HFFc6 (cell line): ENCODE results near the gene GPATCH2. TPM values are rescaled to one million over a fixed set of nuclear protein-coding genes. Genes with fewer than 3 reads are reported as not detected.

ENCODE experiments used
- DNase-seq: peaks from one replicate; pipeline ENCODE4 v3.0.0-alpha.2; 2018
- H3K27ac Mint-ChIP-seq: 2 replicates; pipeline ENCODE4 v1.8.0; 2020; ENCODE audit warnings: mild to moderate bottlenecking, mixed read lengths
- H3K27me3 Mint-ChIP-seq: 2 replicates; pipeline ENCODE4 v1.8.0; 2021; ENCODE audit warnings: mild to moderate bottlenecking, moderate library complexity, mixed read lengths; ENCODE audit not compliant: insufficient read depth
- H3K36me3 Mint-ChIP-seq: 2 replicates; pipeline ENCODE4 v1.8.0; 2021; ENCODE audit warnings: low read depth, mixed read lengths
- H3K4me1 Mint-ChIP-seq: 2 replicates; pipeline ENCODE4 v1.8.0; 2020; ENCODE audit warnings: low read depth, mixed read lengths
- H3K4me3 Mint-ChIP-seq: 2 replicates; pipeline ENCODE4 v1.8.0; 2020; ENCODE audit warnings: mild to moderate bottlenecking, moderate library complexity, mixed read lengths
- H3K9me3 Mint-ChIP-seq: 2 replicates; pipeline ENCODE4 v1.8.0; 2020; ENCODE audit warnings: mild to moderate bottlenecking, mixed read lengths
- CTCF ChIP-seq: fragments of 200-600 bp; sonication (generic); IDR thresholded peaks from 2 replicates; pipeline ENCODE4 v1.5.0; 2021; ENCODE audit warnings: antibody characterized with exemption, mild to moderate bottlenecking
- long read RNA-seq: library from polyadenylated mRNA; unstranded; transcript quantifications from one replicate; pipeline ENCODE4 v2.0.0, GENCODE V29; 2019
- total RNA-seq, 6 experiments: library from RNA; stranded (reverse); fragmentation: NEBNext Ultra II Directional; extraction: Animal tissue kit (Norgen Biotek cat#: 25700); gene quantifications; 2 replicates in 1 of 6; 3 replicates in 5 of 6; pipeline ENCODE4 v1.2.3, GENCODE V29; 2021

GPATCH2 gene
- total RNA-seq = 10 to 100 TPM in 3 of 6 experiments, 1 to 10 TPM in 3; 8.1 to 11.5 (median 9.8) TPM
- long read RNA-seq, partial matches to known transcripts = 6 of 12 reads
- long read RNA-seq, other reads (novel, unspliced or antisense) = 3 of 12 reads

DNA sequence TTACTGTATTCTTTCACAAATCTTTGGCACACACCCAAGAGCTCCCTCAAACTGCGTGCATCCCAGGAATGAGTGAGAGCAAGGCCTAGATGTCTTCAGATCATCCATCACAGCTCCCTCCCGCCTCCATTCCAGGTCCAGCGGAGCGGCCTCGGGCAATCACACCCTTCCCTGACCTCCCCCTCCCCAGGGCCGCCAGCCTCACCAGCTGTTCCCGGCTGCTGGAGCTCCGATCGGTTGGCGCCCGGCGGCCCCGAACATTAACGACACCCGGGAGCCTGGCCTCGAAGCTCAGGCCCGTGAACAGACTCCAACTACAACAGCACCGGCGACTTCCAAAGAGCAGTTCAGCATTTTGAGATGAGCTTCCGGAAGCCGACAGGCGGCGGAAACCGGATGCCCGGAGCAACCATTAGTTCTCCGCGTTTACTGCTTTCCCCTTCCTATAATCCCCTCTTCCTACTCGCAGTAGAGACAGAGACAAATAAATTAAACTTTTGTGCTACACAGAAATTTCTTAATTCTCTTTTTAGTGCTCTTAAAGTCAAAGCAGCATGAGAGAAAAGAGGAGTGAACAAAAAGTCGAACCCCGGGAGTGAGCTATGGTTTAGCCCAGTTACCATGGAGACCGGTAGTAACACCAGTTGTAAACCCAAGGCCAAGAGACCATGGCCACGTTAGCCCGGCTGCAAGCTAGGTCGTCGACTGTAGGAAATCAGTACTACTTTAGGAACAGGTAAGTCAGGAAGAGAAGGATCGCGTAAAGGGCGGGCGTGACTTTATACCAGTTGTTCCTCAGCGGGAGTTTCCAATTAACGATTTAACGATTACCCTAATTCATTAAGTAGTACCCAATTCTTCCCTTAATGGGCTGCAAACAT, at the start of gene GPATCH2, which contains the start of gene SPATA17:
Gene GPATCH2, minus strand, starts transcription at position 380 of the 881 bp plus-strand sequence. Its CDS starts 119 bp downstream, at position 261.
Gene SPATA17, plus strand, starts transcription at position 634 of the 881 bp plus-strand sequence. Its CDS starts 35 bp downstream, at position 669.
- H3K27me3 Mint-ChIP-seq = no peaks in the 10 kb centered on the region; the same call in 1 of the 2 replicates
- peak; percentile 88 for DNase-seq
- peak; percentile 59 for TF ChIP-seq CTCF
- H3K4me1 Mint-ChIP-seq = peaks cover 38% of the 10 kb centered on the region
- no peaks in the 10 kb centered on the region for H3K9me3 Mint-ChIP-seq
- no peaks in the 10 kb centered on the region for H3K36me3 Mint-ChIP-seq
- peak within 1 kb of the TSS; percentile 100 for H3K27ac Mint-ChIP-seq
- H3K4me3 Mint-ChIP-seq = peak within 1 kb of the TSS; percentile 98

GRCh38 chr1:217674028-217674729, 43.3 kb upstream of the GPATCH2 start:
- Mint-ChIP-seq H3K27me3 (no peaks in the 10 kb centered on the region; the same call in none of the 2 replicates), H3K4me1 (peaks cover 8% of the 10 kb centered on the region), H3K36me3 (no peaks in the 10 kb centered on the region), H3K9me3 (no peaks in the 10 kb centered on the region), H3K27ac (no peak overlapping the region), H3K4me3 (no peak overlapping the region)
- TF ChIP-seq CTCF = no peak
- DNase-seq = no peak

DNA sequence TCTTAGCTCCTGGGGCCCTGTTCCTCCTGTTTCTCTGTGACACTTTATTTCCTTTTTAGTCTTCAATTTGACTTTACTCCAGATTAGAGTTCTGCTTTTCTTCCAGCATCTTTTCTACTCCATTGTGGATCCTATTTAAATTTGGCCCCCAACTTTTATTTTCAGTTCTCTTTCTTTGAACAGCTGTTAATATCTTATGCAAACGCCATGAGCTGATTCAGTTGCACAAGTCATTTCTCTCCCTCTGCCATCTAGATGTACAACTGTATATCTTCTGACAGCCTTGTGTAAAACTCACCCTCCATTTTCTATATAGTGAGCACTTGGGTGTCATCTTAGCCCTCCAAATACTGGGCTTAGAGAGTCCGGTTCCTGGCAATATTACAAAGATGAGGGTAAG, 42.5 kb upstream of the GPATCH2 start:
- H3K27me3 Mint-ChIP-seq = no peaks in the 10 kb centered on the region; the same call in none of the 2 replicates

DNA sequence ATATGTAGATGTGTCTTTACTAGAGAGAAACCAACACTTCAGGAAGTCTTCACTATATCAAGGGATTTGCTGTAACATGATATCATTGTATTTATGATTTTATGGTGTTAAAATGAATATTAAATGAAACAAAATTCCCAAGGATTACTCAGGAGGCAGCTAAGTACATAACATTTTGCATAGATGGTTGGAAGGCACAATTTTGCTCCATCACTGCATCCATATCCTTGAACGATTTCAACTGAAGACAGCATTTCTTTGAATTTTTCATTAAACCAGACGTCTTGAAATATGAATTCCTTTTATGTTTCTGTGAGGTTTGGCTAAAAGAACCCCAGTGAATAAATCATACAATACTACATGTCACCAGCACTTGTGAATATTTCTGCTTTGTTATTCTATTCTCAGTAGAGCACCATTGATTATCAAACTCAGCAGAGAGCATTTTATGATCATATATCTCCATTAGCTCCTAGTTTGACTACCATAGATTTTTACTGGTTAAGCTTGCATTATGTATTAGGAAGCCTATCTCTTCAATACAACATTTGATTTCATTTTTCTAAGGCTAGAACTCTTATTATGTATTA, 37.6 kb upstream of the GPATCH2 start:
- Mint-ChIP-seq H3K9me3 (no peaks in the 10 kb centered on the region), H3K27ac (no peak overlapping the region), H3K27me3 (no peaks in the 10 kb centered on the region; the same call in 1 of the 2 replicates), H3K4me1 (no peaks in the 10 kb centered on the region), H3K36me3 (no peaks in the 10 kb centered on the region), H3K4me3 (no peak overlapping the region)
- TF ChIP-seq CTCF = no peak
- DNase-seq = no peak

More for the DNA sequence above, 42.5 kb upstream of the GPATCH2 start:
- H3K9me3 Mint-ChIP-seq = no peaks in the 10 kb centered on the region
- H3K27ac Mint-ChIP-seq = no peak overlapping the region
- no peak for TF ChIP-seq CTCF
- H3K4me1 Mint-ChIP-seq = peaks cover 8% of the 10 kb centered on the region
- no peak for DNase-seq
- H3K4me3 Mint-ChIP-seq = no peak overlapping the region
- H3K36me3 Mint-ChIP-seq = no peaks in the 10 kb centered on the region

GRCh38 chr1:217661407-217661806, 30.5 kb upstream of the GPATCH2 start:
- no peak for DNase-seq

More at GRCh38 chr1:217661407-217661806, 30.5 kb upstream of the GPATCH2 start:
- H3K4me3 Mint-ChIP-seq = no peak overlapping the region
- no peak for TF ChIP-seq CTCF
- H3K36me3 Mint-ChIP-seq = no peaks in the 10 kb centered on the region
- no peaks in the 10 kb centered on the region for H3K9me3 Mint-ChIP-seq
- H3K27me3 Mint-ChIP-seq = no peaks in the 10 kb centered on the region; the same call in 1 of the 2 replicates
- peaks cover 27% of the 10 kb centered on the region for H3K4me1 Mint-ChIP-seq
- H3K27ac Mint-ChIP-seq = peak overlapping the region; percentile 86
